ENCODE data around the gene CCDC33. TPM values are rescaled to one million over a fixed set of nuclear protein-coding genes. Genes with fewer than 3 reads are reported as not detected.

Gene CCDC33
- total and polyA plus RNA-seq, 2 donors, result 0.25 to 0.42 TPM

- Histone ChIP-seq H3K4me1 (ENCODE audit: insufficient read depth) (no peaks in the 10 kb centered on the region), H3K27ac (ENCODE audit: low read depth) (no peak overlapping the region), H3K4me3 (ENCODE audit: low read depth, low read length) (no peak overlapping the region), H3K36me3 (ENCODE audit: insufficient read depth) (no peaks in the 10 kb centered on the region)
- WGBS, result 86% methylated on average over 3 of the region's 3 CpGs
- DNase-seq (ENCODE audit: extremely low spot score), result no peak
Observed at GRCh38 chr15:74368121-74368520, 132.0 kb downstream of the CCDC33 start.

GRCh38 chr15:74369084-74369745, 133.1 kb downstream of the CCDC33 start:
- WGBS, result 71% methylated on average over 10 of the region's 10 CpGs
- DNase-seq (ENCODE audit: extremely low spot score), result no peak
- no peaks in the 10 kb centered on the region for H3K36me3 ChIP-seq (ENCODE audit: insufficient read depth)
- no peak overlapping the region for H3K27ac ChIP-seq (ENCODE audit: low read depth)
- H3K4me1 ChIP-seq (ENCODE audit: insufficient read depth), result no peaks in the 10 kb centered on the region
- H3K4me3 ChIP-seq (ENCODE audit: low read depth, low read length), result no peak overlapping the region

- Histone ChIP-seq H3K4me1 (ENCODE audit: insufficient read depth) (no peaks in the 10 kb centered on the region), H3K27ac (ENCODE audit: low read depth) (no peak overlapping the region), H3K36me3 (ENCODE audit: insufficient read depth) (no peaks in the 10 kb centered on the region), H3K4me3 (ENCODE audit: low read depth, low read length) (no peak overlapping the region)
- 81% methylated on average over 2 of the region's 2 CpGs for WGBS
- no peak for DNase-seq (ENCODE audit: extremely low spot score)
Observed at GRCh38 chr15:74369756-74370155, 133.6 kb downstream of the CCDC33 start.

GRCh38 chr15:74370471-74370870, 134.3 kb downstream of the CCDC33 start:
- Histone ChIP-seq H3K4me3 (ENCODE audit: low read depth, low read length) (no peak overlapping the region), H3K36me3 (ENCODE audit: insufficient read depth) (no peaks in the 10 kb centered on the region), H3K27ac (ENCODE audit: low read depth) (no peak overlapping the region), H3K4me1 (ENCODE audit: insufficient read depth) (no peaks in the 10 kb centered on the region)
- WGBS, result 82% methylated on average over 5 of the region's 5 CpGs
- no peak for DNase-seq (ENCODE audit: extremely low spot score)

GRCh38 chr15:74373056-74373650, 137.0 kb downstream of the CCDC33 start:
- 51% methylated on average over 13 of the region's 13 CpGs for WGBS
- Histone ChIP-seq H3K27ac (ENCODE audit: low read depth) (no peak overlapping the region), H3K36me3 (ENCODE audit: insufficient read depth) (no peaks in the 10 kb centered on the region), H3K4me1 (ENCODE audit: insufficient read depth) (no peaks in the 10 kb centered on the region), H3K4me3 (ENCODE audit: low read depth, low read length) (no peak overlapping the region)
- DNase-seq (ENCODE audit: extremely low spot score), result no peak

GRCh38 chr15:74373731-74374647, 137.9 kb downstream of the CCDC33 start:
- Histone ChIP-seq H3K4me1 (ENCODE audit: insufficient read depth) (no peaks in the 10 kb centered on the region), H3K4me3 (ENCODE audit: low read depth, low read length) (peak overlapping the region; percentile 35), H3K27ac (ENCODE audit: low read depth) (no peak overlapping the region), H3K36me3 (ENCODE audit: insufficient read depth) (no peaks in the 10 kb centered on the region)
- DNase-seq (ENCODE audit: extremely low spot score), result no peak
- WGBS, result under 1% methylated on average over 62 of the region's 62 CpGs

- DNase-seq (ENCODE audit: extremely low spot score), result no peak
- Histone ChIP-seq H3K4me3 (ENCODE audit: low read depth, low read length) (no peak overlapping the region), H3K27ac (ENCODE audit: low read depth) (no peak overlapping the region), H3K4me1 (ENCODE audit: insufficient read depth) (no peaks in the 10 kb centered on the region), H3K36me3 (ENCODE audit: insufficient read depth) (no peaks in the 10 kb centered on the region)
- 21% methylated on average over 11 of the region's 11 CpGs for WGBS
Observed at GRCh38 chr15:74374648-74375302, 138.6 kb downstream of the CCDC33 start.

- Histone ChIP-seq H3K36me3 (ENCODE audit: insufficient read depth) (no peaks in the 10 kb centered on the region), H3K4me1 (ENCODE audit: insufficient read depth) (no peaks in the 10 kb centered on the region), H3K27ac (ENCODE audit: low read depth) (no peak overlapping the region), H3K4me3 (ENCODE audit: low read depth, low read length) (no peak overlapping the region)
- WGBS, result 15% methylated on average over 9 of the region's 9 CpGs
- DNase-seq (ENCODE audit: extremely low spot score), result no peak
Observed at GRCh38 chr15:74375303-74375693, 139.2 kb downstream of the CCDC33 start.

- H3K4me1 ChIP-seq (ENCODE audit: insufficient read depth), result no peaks in the 10 kb centered on the region
- no peak overlapping the region for H3K27ac ChIP-seq (ENCODE audit: low read depth)
- H3K4me3 ChIP-seq (ENCODE audit: low read depth, low read length), result no peak overlapping the region
- no peak for DNase-seq (ENCODE audit: extremely low spot score)
- 85% methylated on average over 1 of the region's 1 CpG for WGBS
- H3K36me3 ChIP-seq (ENCODE audit: insufficient read depth), result no peaks in the 10 kb centered on the region
Observed at GRCh38 chr15:74376226-74376625, 140.1 kb downstream of the CCDC33 start.

GRCh38 chr15:74376825-74377581, 140.9 kb downstream of the CCDC33 start:
- Histone ChIP-seq H3K4me1 (ENCODE audit: insufficient read depth) (no peaks in the 10 kb centered on the region), H3K4me3 (ENCODE audit: low read depth, low read length) (no peak overlapping the region), H3K27ac (ENCODE audit: low read depth) (no peak overlapping the region), H3K36me3 (ENCODE audit: insufficient read depth) (no peaks in the 10 kb centered on the region)
- no peak for DNase-seq (ENCODE audit: extremely low spot score)
- 78% methylated on average over 6 of the region's 6 CpGs for WGBS

- H3K36me3 ChIP-seq (ENCODE audit: insufficient read depth), result no peaks in the 10 kb centered on the region
- WGBS, result 85% methylated on average over 15 of the region's 15 CpGs
- H3K4me3 ChIP-seq (ENCODE audit: low read depth, low read length), result no peak overlapping the region
- no peak overlapping the region for H3K27ac ChIP-seq (ENCODE audit: low read depth)
- no peak for DNase-seq (ENCODE audit: extremely low spot score)
- H3K4me1 ChIP-seq (ENCODE audit: insufficient read depth), result no peaks in the 10 kb centered on the region
Observed at GRCh38 chr15:74377831-74378766, 142.0 kb downstream of the CCDC33 start.

- Histone ChIP-seq H3K4me3 (ENCODE audit: low read depth, low read length) (no peak overlapping the region), H3K36me3 (ENCODE audit: insufficient read depth) (no peaks in the 10 kb centered on the region), H3K4me1 (ENCODE audit: insufficient read depth) (no peaks in the 10 kb centered on the region), H3K27ac (ENCODE audit: low read depth) (no peak overlapping the region)
- DNase-seq (ENCODE audit: extremely low spot score), result no peak
- WGBS, result 39% methylated on average over 9 of the region's 9 CpGs
Observed at GRCh38 chr15:74378848-74379247, 142.7 kb downstream of the CCDC33 start.

All from urinary bladder (tissue), 4 donors.